ENCODE measurements around the gene COX8A.

COX8A gene

GRCh38 chr11:64006398-64006797, 32.0 kb downstream of the COX8A start:
- peaks cover 51% of the 10 kb centered on the region for H3K27me3 ChIP-seq (ENCODE audit: insufficient read depth, low read length)
- H3K27ac ChIP-seq (ENCODE audit: low read depth, low read length), result no peak overlapping the region
- H3K9ac ChIP-seq (ENCODE audit: low read depth, low read length), result no peak overlapping the region
- no peaks in the 10 kb centered on the region for H3K9me3 ChIP-seq (ENCODE audit: insufficient read depth, low read depth, low read length)
- 87% methylated on average over 12 of the region's 12 CpGs for WGBS
- peaks cover 4% of the 10 kb centered on the region for H3K4me1 ChIP-seq (ENCODE audit: insufficient read depth, low read length)
- no peaks in the 10 kb centered on the region for H3K36me3 ChIP-seq (ENCODE audit: insufficient read depth, low read length)
- no peak overlapping the region for H3K4me3 ChIP-seq (ENCODE audit: low read length)

- H3K9ac ChIP-seq (ENCODE audit: low read depth, low read length), result no peak overlapping the region
- peaks cover 4% of the 10 kb centered on the region for H3K4me1 ChIP-seq (ENCODE audit: insufficient read depth, low read length)
- H3K27me3 ChIP-seq (ENCODE audit: insufficient read depth, low read length), result peaks cover 54% of the 10 kb centered on the region
- H3K9me3 ChIP-seq (ENCODE audit: insufficient read depth, low read depth, low read length), result no peaks in the 10 kb centered on the region
- no peaks in the 10 kb centered on the region for H3K36me3 ChIP-seq (ENCODE audit: insufficient read depth, low read length)
- no peak overlapping the region for H3K27ac ChIP-seq (ENCODE audit: low read depth, low read length)
- peak overlapping the region; percentile 49 for H3K4me3 ChIP-seq (ENCODE audit: low read length)
- WGBS, result 2% methylated on average over 27 of the region's 27 CpGs
Measured at GRCh38 chr11:64007160-64007628, 32.8 kb downstream of the COX8A start.

GRCh38 chr11:64007629-64008282, 33.3 kb downstream of the COX8A start:
- H3K27ac ChIP-seq (ENCODE audit: low read depth, low read length), result no peak overlapping the region
- H3K4me1 ChIP-seq (ENCODE audit: insufficient read depth, low read length), result peaks cover 4% of the 10 kb centered on the region
- peak overlapping the region; percentile 49 for H3K4me3 ChIP-seq (ENCODE audit: low read length)
- peaks cover 54% of the 10 kb centered on the region for H3K27me3 ChIP-seq (ENCODE audit: insufficient read depth, low read length)
- H3K9ac ChIP-seq (ENCODE audit: low read depth, low read length), result no peak overlapping the region
- H3K9me3 ChIP-seq (ENCODE audit: insufficient read depth, low read depth, low read length), result no peaks in the 10 kb centered on the region
- WGBS, result 6% methylated on average over 40 of the region's 40 CpGs
- H3K36me3 ChIP-seq (ENCODE audit: insufficient read depth, low read length), result no peaks in the 10 kb centered on the region

DNA sequence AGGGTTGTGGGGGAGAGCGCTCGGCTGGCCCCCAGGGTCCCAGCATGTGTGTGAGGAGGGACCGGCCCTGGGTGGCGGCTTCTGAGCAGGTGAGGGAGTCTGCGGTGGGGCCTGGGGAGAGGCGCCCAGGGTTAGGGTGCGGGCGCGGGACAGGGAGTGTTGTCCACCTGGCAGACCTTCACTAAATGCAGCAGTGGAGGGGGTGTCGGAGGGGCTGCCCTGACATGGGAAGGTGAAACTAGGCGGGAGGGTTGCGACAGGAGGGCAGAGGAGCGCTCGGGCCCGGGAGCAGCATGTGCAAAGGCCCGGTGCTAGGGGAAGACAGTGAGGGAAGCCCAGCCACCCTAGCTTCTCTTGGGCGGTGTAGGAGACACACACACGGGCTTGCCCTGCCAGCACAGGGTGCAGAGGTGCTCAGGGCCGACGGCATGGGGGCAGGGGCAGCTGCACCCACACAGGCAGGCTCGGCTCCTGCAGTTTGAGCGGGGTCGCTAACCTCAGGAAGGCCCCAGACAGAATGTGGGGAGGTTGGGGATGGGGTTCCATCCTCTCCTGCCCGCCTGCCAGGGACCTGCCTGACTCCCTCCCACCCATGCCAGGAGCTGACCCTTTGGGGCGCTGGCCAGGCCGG, 34.0 kb downstream of the COX8A start:
- Histone ChIP-seq H3K36me3 (ENCODE audit: insufficient read depth, low read length) (no peaks in the 10 kb centered on the region), H3K27me3 (ENCODE audit: insufficient read depth, low read length) (peaks cover 54% of the 10 kb centered on the region), H3K4me1 (ENCODE audit: insufficient read depth, low read length) (peaks cover 4% of the 10 kb centered on the region), H3K4me3 (ENCODE audit: low read length) (peak overlapping the region; percentile 49; the same call in 1 of the 2 replicates), H3K9ac (ENCODE audit: low read depth, low read length) (no peak overlapping the region), H3K27ac (ENCODE audit: low read depth, low read length) (no peak overlapping the region), H3K9me3 (ENCODE audit: insufficient read depth, low read depth, low read length) (no peaks in the 10 kb centered on the region)
- WGBS, result 86% methylated on average over 26 of the region's 26 CpGs

DNA sequence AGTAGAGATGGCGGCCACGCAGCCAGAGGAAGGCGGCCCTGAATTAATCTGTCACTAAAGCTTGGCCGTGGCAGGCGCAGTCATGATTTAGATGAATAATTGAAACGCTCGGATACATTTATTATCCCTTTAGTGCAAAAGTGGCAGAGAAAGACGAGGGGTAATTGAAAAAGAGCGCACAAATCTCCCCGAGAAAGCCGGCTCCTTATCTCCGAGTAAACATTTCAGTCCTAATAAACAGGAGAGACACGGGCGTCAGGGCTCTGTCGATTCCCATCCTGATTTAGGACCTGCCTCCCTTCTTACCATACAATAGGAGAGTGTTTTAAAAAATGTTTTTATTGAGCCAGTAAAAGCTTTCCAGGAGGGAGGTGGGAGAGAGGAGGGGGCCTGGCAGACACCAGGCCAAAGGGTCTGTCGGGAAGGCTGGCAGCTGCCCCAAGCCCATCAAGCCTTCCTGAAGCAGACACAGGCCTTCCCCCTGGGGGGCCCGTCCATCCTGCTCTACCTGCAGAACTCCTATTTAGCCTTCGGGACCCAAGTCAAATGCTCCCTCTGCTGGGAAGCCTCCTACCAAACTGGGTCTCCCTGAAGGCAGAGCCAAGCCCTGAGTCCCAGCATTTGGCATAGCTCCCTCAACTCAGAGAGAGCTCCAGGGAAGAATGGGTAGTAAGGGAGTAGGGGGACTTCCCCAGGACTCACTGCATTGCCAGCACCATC, 34.7 kb downstream of the COX8A start:
- Histone ChIP-seq H3K9ac (ENCODE audit: low read depth, low read length) (no peak overlapping the region), H3K36me3 (ENCODE audit: insufficient read depth, low read length) (no peaks in the 10 kb centered on the region), H3K9me3 (ENCODE audit: insufficient read depth, low read depth, low read length) (no peaks in the 10 kb centered on the region), H3K4me1 (ENCODE audit: insufficient read depth, low read length) (peaks cover 4% of the 10 kb centered on the region), H3K4me3 (ENCODE audit: low read length) (no peak overlapping the region), H3K27ac (ENCODE audit: low read depth, low read length) (no peak overlapping the region), H3K27me3 (ENCODE audit: insufficient read depth, low read length) (peaks cover 54% of the 10 kb centered on the region)
- 82% methylated on average over 18 of the region's 18 CpGs for WGBS

DNA sequence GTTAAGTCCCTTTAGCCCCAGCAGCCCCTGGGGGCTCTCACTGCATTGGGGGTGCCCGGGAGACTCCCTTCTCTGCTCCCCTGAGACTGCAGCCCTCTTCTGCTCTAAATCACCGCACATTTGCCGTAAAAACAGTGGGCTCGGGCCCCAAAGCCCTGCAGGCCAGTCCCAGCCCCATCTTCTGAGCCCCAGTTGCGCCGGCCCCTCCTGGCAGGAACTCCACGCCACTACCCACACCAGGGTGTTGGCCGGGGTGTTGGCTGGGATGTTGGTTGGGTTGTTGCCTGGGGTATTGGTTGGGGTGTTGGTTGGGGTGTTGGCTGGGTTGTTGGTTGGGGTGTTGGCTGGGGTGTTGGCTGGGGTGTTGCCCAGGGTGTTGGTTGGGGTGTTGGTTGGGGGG, 35.3 kb downstream of the COX8A start:
- Histone ChIP-seq H3K9me3 (ENCODE audit: insufficient read depth, low read depth, low read length) (no peaks in the 10 kb centered on the region), H3K9ac (ENCODE audit: low read depth, low read length) (no peak overlapping the region), H3K36me3 (ENCODE audit: insufficient read depth, low read length) (no peaks in the 10 kb centered on the region), H3K27ac (ENCODE audit: low read depth, low read length) (no peak overlapping the region), H3K4me1 (ENCODE audit: insufficient read depth, low read length) (peaks cover 4% of the 10 kb centered on the region), H3K27me3 (ENCODE audit: insufficient read depth, low read length) (peaks cover 55% of the 10 kb centered on the region), H3K4me3 (ENCODE audit: low read length) (no peak overlapping the region)
- WGBS, result 96% methylated on average over 8 of the region's 8 CpGs

GRCh38 chr11:64010783-64011182, 36.4 kb downstream of the COX8A start:
- 93% methylated on average over 2 of the region's 2 CpGs for WGBS
- H3K27ac ChIP-seq (ENCODE audit: low read depth, low read length), result no peak overlapping the region
- H3K4me1 ChIP-seq (ENCODE audit: insufficient read depth, low read length), result peaks cover 4% of the 10 kb centered on the region
- H3K27me3 ChIP-seq (ENCODE audit: insufficient read depth, low read length), result peaks cover 53% of the 10 kb centered on the region
- H3K4me3 ChIP-seq (ENCODE audit: low read length), result no peak overlapping the region
- no peaks in the 10 kb centered on the region for H3K36me3 ChIP-seq (ENCODE audit: insufficient read depth, low read length)
- H3K9ac ChIP-seq (ENCODE audit: low read depth, low read length), result no peak overlapping the region
- H3K9me3 ChIP-seq (ENCODE audit: insufficient read depth, low read depth, low read length), result no peaks in the 10 kb centered on the region

DNA sequence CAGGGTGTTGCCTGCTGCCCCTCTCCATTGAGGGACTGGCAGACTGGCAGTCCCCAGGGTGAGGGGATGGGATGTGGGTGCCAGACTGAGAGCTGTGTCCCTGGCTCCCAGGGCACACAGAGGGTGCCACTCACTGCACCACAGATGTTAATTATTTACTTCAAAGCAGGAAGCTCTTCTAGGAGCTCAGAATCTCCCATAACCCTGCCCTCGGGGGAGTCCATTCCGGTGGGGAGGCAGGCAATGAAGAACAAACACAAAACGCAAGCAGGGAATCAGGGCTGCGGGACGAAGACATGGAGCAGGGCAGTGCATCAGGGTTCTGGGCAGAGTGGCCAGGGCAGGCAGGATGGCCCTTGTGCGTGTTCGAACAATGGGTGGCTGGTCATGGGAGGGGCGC, 37.0 kb downstream of the COX8A start:
- Histone ChIP-seq H3K27me3 (ENCODE audit: insufficient read depth, low read length) (peaks cover 47% of the 10 kb centered on the region), H3K4me3 (ENCODE audit: low read length) (no peak overlapping the region), H3K4me1 (ENCODE audit: insufficient read depth, low read length) (peaks cover 4% of the 10 kb centered on the region), H3K27ac (ENCODE audit: low read depth, low read length) (no peak overlapping the region), H3K9me3 (ENCODE audit: insufficient read depth, low read depth, low read length) (no peaks in the 10 kb centered on the region), H3K9ac (ENCODE audit: low read depth, low read length) (no peak overlapping the region), H3K36me3 (ENCODE audit: insufficient read depth, low read length) (no peaks in the 10 kb centered on the region)
- 92% methylated on average over 8 of the region's 8 CpGs for whole genome bisulfite sequencing

- Histone ChIP-seq H3K36me3 (ENCODE audit: insufficient read depth, low read length) (no peaks in the 10 kb centered on the region), H3K9me3 (ENCODE audit: insufficient read depth, low read depth, low read length) (no peaks in the 10 kb centered on the region), H3K4me3 (ENCODE audit: low read length) (no peak overlapping the region), H3K27me3 (ENCODE audit: insufficient read depth, low read length) (peaks cover 28% of the 10 kb centered on the region), H3K9ac (ENCODE audit: low read depth, low read length) (no peak overlapping the region; the same call in 1 of the 2 replicates), H3K4me1 (ENCODE audit: insufficient read depth, low read length) (no peaks in the 10 kb centered on the region; the same call in 1 of the 2 replicates), H3K27ac (ENCODE audit: low read depth, low read length) (no peak overlapping the region)
- 88% methylated on average over 16 of the region's 16 CpGs for WGBS
Measured at GRCh38 chr11:64013141-64013896, 38.9 kb downstream of the COX8A start.

DNA sequence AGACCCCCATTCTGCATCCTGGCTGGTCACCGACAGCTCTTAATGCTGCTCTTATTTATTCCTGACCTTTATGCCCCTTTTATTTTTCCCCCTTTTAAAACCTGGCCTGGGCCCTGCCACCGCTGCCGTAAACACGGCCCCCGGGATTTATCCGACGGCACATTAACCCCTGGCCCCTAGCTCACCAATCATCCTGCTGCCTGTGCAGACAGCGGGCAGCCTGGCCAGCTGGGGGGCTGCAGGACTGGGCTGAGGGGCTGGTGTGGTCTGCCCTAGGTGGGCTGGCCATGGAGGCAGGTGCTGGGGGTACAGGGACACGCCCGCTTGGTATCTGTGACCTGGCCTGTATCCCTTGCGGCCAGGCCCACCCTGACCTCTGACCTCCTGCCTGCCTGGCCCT, 39.9 kb downstream of the COX8A start:
- no peak overlapping the region for H3K9ac ChIP-seq (ENCODE audit: low read depth, low read length)
- H3K27ac ChIP-seq (ENCODE audit: low read depth, low read length), result no peak overlapping the region
- no peaks in the 10 kb centered on the region; the same call in 1 of the 2 replicates for H3K4me1 ChIP-seq (ENCODE audit: insufficient read depth, low read length)
- no peak overlapping the region for H3K4me3 ChIP-seq (ENCODE audit: low read length)
- H3K9me3 ChIP-seq (ENCODE audit: insufficient read depth, low read depth, low read length), result no peaks in the 10 kb centered on the region
- 92% methylated on average over 11 of the region's 11 CpGs for WGBS
- no peaks in the 10 kb centered on the region for H3K36me3 ChIP-seq (ENCODE audit: insufficient read depth, low read length)
- peaks cover 19% of the 10 kb centered on the region for H3K27me3 ChIP-seq (ENCODE audit: insufficient read depth, low read length)

GRCh38 chr11:64015510-64015909, 41.1 kb downstream of the COX8A start:
- Histone ChIP-seq H3K27me3 (ENCODE audit: insufficient read depth, low read length) (peaks cover 19% of the 10 kb centered on the region; the same call in 1 of the 2 replicates), H3K27ac (ENCODE audit: low read depth, low read length) (no peak overlapping the region), H3K4me1 (ENCODE audit: insufficient read depth, low read length) (no peaks in the 10 kb centered on the region), H3K36me3 (ENCODE audit: insufficient read depth, low read length) (no peaks in the 10 kb centered on the region), H3K4me3 (ENCODE audit: low read length) (no peak overlapping the region), H3K9ac (ENCODE audit: low read depth, low read length) (no peak overlapping the region), H3K9me3 (ENCODE audit: insufficient read depth, low read depth, low read length) (no peaks in the 10 kb centered on the region)
- 88% methylated on average over 20 of the region's 20 CpGs for whole genome bisulfite sequencing

Data from HUES64 (cell line).